ENCODE results near the gene SPON2.

DNA sequence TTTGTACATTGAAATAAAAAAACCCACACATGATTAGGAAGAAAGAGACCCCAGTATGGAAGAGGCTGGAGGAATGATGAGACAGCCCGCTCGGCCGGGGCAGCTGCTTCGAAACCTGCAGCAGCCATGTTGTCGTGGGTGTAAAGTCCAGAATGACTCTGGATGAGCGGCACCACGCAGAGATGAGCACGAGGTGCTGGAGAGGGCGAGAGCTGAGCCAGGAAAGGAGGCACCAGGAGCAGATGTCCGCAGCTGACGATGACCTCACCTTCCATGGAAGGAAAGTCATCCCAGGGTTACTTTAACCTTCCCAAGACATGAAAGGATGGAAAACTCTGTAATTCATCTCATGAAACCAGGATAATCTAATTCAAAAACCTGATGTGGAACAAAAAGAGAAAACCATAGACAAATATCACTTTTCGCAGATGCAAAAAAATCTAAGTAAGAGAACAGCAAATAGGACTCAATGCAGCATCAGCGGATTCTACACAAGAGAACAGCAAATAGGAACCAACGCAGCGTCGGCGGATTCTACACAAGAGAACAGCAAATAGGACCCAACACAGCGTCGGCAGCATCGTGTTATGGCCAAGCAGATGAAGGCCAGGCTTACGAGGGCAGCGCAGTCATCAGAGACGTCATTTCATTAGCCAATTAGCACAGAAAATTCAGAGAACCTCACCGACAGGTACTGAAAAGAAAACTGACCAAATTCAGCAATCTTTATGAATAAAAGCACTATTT lies 25.9 kb upstream of the SPON2 start:
- TF ChIP-seq, protein P1, sequence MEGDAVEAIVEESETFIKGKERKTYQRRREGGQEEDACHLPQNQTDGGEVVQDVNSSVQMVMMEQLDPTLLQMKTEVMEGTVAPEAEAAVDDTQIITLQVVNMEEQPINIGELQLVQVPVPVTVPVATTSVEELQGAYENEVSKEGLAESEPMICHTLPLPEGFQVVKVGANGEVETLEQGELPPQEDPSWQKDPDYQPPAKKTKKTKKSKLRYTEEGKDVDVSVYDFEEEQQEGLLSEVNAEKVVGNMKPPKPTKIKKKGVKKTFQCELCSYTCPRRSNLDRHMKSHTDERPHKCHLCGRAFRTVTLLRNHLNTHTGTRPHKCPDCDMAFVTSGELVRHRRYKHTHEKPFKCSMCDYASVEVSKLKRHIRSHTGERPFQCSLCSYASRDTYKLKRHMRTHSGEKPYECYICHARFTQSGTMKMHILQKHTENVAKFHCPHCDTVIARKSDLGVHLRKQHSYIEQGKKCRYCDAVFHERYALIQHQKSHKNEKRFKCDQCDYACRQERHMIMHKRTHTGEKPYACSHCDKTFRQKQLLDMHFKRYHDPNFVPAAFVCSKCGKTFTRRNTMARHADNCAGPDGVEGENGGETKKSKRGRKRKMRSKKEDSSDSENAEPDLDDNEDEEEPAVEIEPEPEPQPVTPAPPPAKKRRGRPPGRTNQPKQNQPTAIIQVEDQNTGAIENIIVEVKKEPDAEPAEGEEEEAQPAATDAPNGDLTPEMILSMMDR (IDR thresholded peaks at IDR 0.05; ENCODE audit: borderline replicate concordance, extremely low read depth, low read length, poor library complexity, severe bottlenecking) = no peak
- TF ChIP-seq EZH2 (IDR thresholded peaks at IDR 0.05; ENCODE audit: borderline replicate concordance, low read depth, low read length, severe bottlenecking) = no peak

All from DND-41 (cell line).